Muscle layer of duodenum (tissue), 2 donors: Measurements from ENCODE around the gene GRAMD1B.
"Not testable (repeated sequence)": the region's sequence is repeated elsewhere in the genome, so short reads cannot be mapped to it uniquely, and the experiment has no call there.

Experiments used
- H3K27ac ChIP-seq: one replicate; pipeline ENCODE4 v1.7.0; 2013; ENCODE audit warnings: mild to moderate bottlenecking, low read length
- H3K27me3 ChIP-seq: one replicate; pipeline ENCODE4 v1.7.0; 2013; ENCODE audit warnings: low read depth, mild to moderate bottlenecking, control low read depth, low read length
- H3K36me3 ChIP-seq, 2 donors: one replicate each; pipeline ENCODE4 v1.7.0; 2013; ENCODE audit warnings: low read length in 2 of 2, control low read depth in 1 of 2, mild to moderate bottlenecking in 1 of 2; ENCODE audit not compliant: insufficient read depth in 2 of 2, control insufficient read depth in 1 of 2
- H3K4me1 ChIP-seq, 2 donors: one replicate each; pipeline ENCODE4 v1.7.0; 2013; ENCODE audit warnings: low read length in 2 of 2, mild to moderate bottlenecking in 2 of 2, control low read depth in 1 of 2, moderate library complexity in 1 of 2; ENCODE audit not compliant: insufficient read depth in 2 of 2, control insufficient read depth in 1 of 2
- H3K4me3 ChIP-seq, 2 donors: one replicate each; pipeline ENCODE4 v1.7.0; 2013; ENCODE audit warnings: low read length in 2 of 2, low read depth in 1 of 2, mild to moderate bottlenecking in 1 of 2
- H3K9me3 ChIP-seq, 2 donors: one replicate each; pipeline ENCODE4 v1.7.0; 2013; ENCODE audit warnings: low read length in 2 of 2, control low read depth in 1 of 2, mild to moderate bottlenecking in 1 of 2; ENCODE audit not compliant: control insufficient read depth in 1 of 2
- donor health status: healthy.

GRAMD1B gene

DNA sequence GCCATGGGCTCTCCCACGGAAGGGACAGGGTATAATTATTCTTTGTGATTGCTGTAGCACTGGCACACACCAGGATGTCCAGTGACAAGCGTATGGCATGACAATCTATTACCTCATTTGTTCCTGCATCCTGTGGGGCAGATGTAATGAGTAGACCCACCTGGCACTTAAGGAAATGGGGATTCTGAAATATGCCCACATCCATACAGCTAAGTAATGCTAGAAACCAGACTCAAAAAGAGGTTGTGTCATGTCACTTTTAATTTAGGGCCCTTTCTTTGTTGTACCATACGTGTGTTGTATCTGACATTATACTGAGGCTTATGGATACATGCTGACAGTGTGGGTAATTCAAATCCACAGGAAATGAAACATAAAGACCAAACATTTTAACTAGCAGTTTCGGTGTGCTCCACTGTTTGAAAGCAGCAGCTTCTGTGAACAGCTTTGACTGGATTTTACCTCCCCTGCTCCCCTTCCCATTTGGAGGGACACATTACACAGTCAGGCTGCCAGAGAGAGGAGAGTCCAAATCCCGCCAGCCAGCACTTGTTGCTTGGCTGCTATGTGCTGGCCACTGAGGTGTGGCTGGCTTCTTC is 21.2 kb downstream of the GRAMD1B start:
- Histone ChIP-seq H3K4me1 (peaks cover 0 to 3% of the 10 kb centered on the region in 2 donors), H3K27ac (no peak overlapping the region), H3K9me3 (no peaks in the 10 kb centered on the region), H3K4me3 (no peak overlapping the region), H3K27me3 (no peaks in the 10 kb centered on the region), H3K36me3 (no peaks in the 10 kb centered on the region)

DNA sequence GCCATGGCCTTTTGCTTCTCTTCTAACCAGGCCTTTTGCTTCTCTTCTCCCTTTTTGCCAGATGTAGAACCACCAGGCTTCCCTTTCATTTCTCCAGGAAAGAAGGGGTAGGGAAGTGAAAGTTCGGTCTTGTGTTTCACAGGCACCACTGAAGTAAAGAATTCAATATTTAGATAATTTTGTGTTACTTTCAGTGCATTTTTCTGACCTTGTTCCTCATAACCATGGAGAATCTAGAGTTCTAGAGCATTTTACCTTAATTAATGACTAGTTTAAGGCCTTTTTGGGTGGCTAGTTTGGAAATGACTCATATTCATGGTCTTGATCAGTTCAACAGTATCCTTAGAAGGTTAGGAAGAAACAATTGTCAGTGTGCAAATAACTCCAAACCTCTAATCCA is 22.7 kb downstream of the GRAMD1B start:
- no peak overlapping the region for H3K27ac ChIP-seq
- H3K27me3 ChIP-seq = no peaks in the 10 kb centered on the region
- peaks cover 0 to 3% of the 10 kb centered on the region in 2 donors for H3K4me1 ChIP-seq

GRCh38 chr11:123454060-123454651 is 24.1 kb downstream of the GRAMD1B start:
- Histone ChIP-seq H3K4me1 (peaks cover 0 to 3% of the 10 kb centered on the region in 2 donors), H3K27ac (no peak overlapping the region), H3K36me3 (no peaks in the 10 kb centered on the region), H3K4me3 (no peak overlapping the region), H3K27me3 (no peaks in the 10 kb centered on the region), H3K9me3 (no peaks in the 10 kb centered on the region)

More for the DNA sequence above, 22.7 kb downstream of the GRAMD1B start:
- no peaks in the 10 kb centered on the region for H3K36me3 ChIP-seq
- H3K9me3 ChIP-seq = no peaks in the 10 kb centered on the region
- H3K4me3 ChIP-seq = no peak overlapping the region

GRCh38 chr11:123454796-123455195 is 24.7 kb downstream of the GRAMD1B start:
- Histone ChIP-seq H3K27ac (no peak overlapping the region), H3K9me3 (no peaks in the 10 kb centered on the region), H3K36me3 (no peaks in the 10 kb centered on the region)

GRCh38 chr11:123456448-123456847 is 26.4 kb downstream of the GRAMD1B start:
- not testable (repeated sequence) for H3K4me3 ChIP-seq, H3K4me1 ChIP-seq, H3K36me3 ChIP-seq, H3K9me3 ChIP-seq, H3K27ac ChIP-seq, H3K27me3 ChIP-seq

More at GRCh38 chr11:123454796-123455195, 24.7 kb downstream of the GRAMD1B start:
- Histone ChIP-seq H3K4me3 (no peak overlapping the region), H3K4me1 (peaks cover 0 to 3% of the 10 kb centered on the region in 2 donors), H3K27me3 (no peaks in the 10 kb centered on the region)

GRCh38 chr11:123457187-123457770 is 27.2 kb downstream of the GRAMD1B start:
- Histone ChIP-seq H3K27ac (no peak overlapping the region), H3K4me1 (no peaks in the 10 kb centered on the region)

GRCh38 chr11:123458501-123458900 is 28.4 kb downstream of the GRAMD1B start:
- Histone ChIP-seq H3K4me1 (no peaks in the 10 kb centered on the region), H3K27ac (no peak overlapping the region), H3K4me3 (no peak overlapping the region), H3K9me3 (no peaks in the 10 kb centered on the region), H3K36me3 (no peaks in the 10 kb centered on the region), H3K27me3 (no peaks in the 10 kb centered on the region)

More at GRCh38 chr11:123457187-123457770, 27.2 kb downstream of the GRAMD1B start:
- Histone ChIP-seq H3K4me3 (no peak overlapping the region), H3K9me3 (no peaks in the 10 kb centered on the region), H3K27me3 (no peaks in the 10 kb centered on the region), H3K36me3 (no peaks in the 10 kb centered on the region)

DNA sequence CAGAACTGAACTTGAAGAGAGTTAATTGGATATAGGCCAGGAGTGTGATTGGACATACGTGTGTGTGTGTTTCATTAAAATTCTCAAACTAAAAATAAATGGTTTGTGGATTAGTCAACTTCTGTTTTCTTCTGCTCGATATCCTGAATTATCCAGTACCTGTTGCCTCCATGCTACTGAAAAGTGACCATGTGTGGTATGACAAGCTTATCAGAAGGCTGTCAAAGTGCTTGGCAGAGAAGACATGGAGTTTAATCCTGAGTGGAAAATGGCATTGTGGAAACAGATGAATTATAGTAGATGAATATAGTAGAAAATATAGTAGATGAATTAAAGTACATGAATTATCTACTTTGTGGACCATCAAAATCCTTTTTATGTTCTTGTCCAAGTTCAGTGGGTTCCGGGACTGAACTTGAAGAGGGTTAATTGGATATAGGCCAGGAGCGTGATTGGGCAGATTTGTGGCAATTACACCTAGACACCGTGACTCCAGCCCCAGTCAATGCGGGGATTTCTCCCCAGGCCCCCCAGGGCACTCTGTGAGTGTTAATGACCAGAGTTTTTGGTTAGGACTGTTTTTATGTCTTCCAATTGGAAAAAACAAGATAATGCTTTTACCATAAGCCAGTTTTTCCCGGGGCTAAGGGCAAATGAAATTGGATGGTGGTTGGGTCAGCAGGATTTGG is 30.1 kb downstream of the GRAMD1B start:
- Histone ChIP-seq H3K9me3 (no peaks in the 10 kb centered on the region), H3K36me3 (no peaks in the 10 kb centered on the region), H3K4me1 (no peaks in the 10 kb centered on the region), H3K27me3 (no peaks in the 10 kb centered on the region), H3K27ac (no peak overlapping the region), H3K4me3 (no peak overlapping the region)

GRCh38 chr11:123461164-123461563 is 31.1 kb downstream of the GRAMD1B start:
- Histone ChIP-seq H3K36me3 (no peaks in the 10 kb centered on the region), H3K27ac (no peak overlapping the region), H3K4me1 (no peaks in the 10 kb centered on the region), H3K4me3 (no peak overlapping the region), H3K27me3 (no peaks in the 10 kb centered on the region), H3K9me3 (no peaks in the 10 kb centered on the region)

DNA sequence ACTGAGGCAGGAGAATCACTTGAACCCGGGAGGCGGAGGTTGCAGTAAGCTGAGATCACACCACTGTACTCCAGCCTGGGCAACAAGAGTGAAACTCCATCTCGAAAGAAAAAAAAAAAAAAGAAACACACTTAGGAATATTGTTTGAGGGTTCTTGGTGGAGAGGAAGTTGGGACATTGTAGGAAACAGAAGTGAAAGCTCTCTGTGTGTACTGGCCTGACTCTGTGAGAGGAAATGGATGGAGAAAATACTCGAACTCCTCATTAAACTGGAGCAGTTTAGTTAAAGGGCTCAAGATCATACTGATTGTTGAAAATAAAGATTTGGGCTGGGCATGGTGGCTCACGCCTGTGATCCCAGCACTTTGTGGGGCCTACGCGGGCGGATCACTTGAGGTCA is 35.6 kb downstream of the GRAMD1B start:
- not testable (repeated sequence) for H3K9me3 ChIP-seq, H3K36me3 ChIP-seq, H3K4me3 ChIP-seq, H3K4me1 ChIP-seq, H3K27me3 ChIP-seq, H3K27ac ChIP-seq

- not testable (repeated sequence) for H3K27ac ChIP-seq
These were observed 36.1 kb downstream of the GRAMD1B start for GRCh38 chr11:123466172-123466571.

More at GRCh38 chr11:123466172-123466571, 36.1 kb downstream of the GRAMD1B start:
- H3K4me1 ChIP-seq, H3K9me3 ChIP-seq, H3K27me3 ChIP-seq, H3K36me3 ChIP-seq, H3K4me3 ChIP-seq: not testable (repeated sequence)
